SJSA1 (cell line): Measurements from ENCODE around the gene BCL2. TPM values are rescaled to one million over a fixed set of nuclear protein-coding genes. Genes with fewer than 3 reads are reported as not detected.

Source experiments
- DNase-seq, 2 experiments: peaks; one replicate each; pipeline ENCODE4 v3.0.0-alpha.2; 2015 to 2020; ENCODE audit warnings: low spot score in 2 of 2, low read depth in 1 of 2
- H3K27ac ChIP-seq: fragments of 250-450 bp; sonication (Bioruptor Pico); 2 replicates; pipeline ENCODE4 v1.5.1; 2020; ENCODE audit warnings: mild to moderate bottlenecking, moderate library complexity
- H3K27me3 ChIP-seq: fragments of 250-450 bp; sonication (Bioruptor Pico); replicated peaks from 2 replicates; pipeline ENCODE4 v1.5.1; 2020; ENCODE audit warnings: mild to moderate bottlenecking, moderate library complexity
- H3K36me3 ChIP-seq: fragments of 250-450 bp; sonication (Bioruptor Pico); 2 replicates; pipeline ENCODE4 v1.5.1; 2020; ENCODE audit warnings: mild to moderate bottlenecking
- H3K4me1 ChIP-seq: fragments of 250-450 bp; sonication (Bioruptor Pico); replicated peaks from 2 replicates; pipeline ENCODE4 v1.6.1; 2021; ENCODE audit warnings: mild to moderate bottlenecking
- H3K4me3 ChIP-seq: fragments of 250-450 bp; sonication (Bioruptor Pico); 2 replicates; pipeline ENCODE4 v1.5.1; 2020; ENCODE audit warnings: mild to moderate bottlenecking
- H3K9me3 ChIP-seq: fragments of 250-450 bp; sonication (Bioruptor Pico); replicated peaks from 2 replicates; pipeline ENCODE4 v1.5.1; 2020; ENCODE audit warnings: mild to moderate bottlenecking
- total RNA-seq: library from RNA; depleted of rRNA; stranded (reverse); fragments of >200 nt; shearing (Covaris generic); gene quantifications from 2 replicates; pipeline ENCODE4 v1.2.3, GENCODE V29; 2014

Gene BCL2
- total RNA-seq, 1 experiment from 2014 or later: 7.8 TPM

DNA sequence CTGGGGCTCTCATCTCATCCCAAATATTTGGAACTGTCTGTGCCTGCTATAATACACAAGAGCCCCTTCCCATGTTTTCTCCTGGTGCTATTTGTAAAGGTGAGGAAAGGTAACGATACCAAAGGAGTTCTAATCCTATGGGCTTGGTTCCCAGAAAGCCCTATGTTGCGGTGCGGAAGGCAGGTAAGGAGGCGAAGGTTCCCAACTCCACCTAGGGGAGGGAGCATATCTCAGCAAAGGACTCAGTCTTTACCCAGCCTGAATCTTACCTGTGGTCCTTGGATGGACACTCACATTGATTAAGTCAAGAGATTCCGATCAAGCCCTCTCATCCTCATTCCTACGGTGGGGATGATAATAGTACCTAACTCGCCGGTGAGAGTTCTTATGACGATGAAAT lies 140.1 kb downstream of the BCL2 start:
- DNase-seq: no peak
- no peaks in the 10 kb centered on the region for H3K4me1 ChIP-seq
- H3K27ac ChIP-seq: no peak overlapping the region
- no peaks in the 10 kb centered on the region for H3K36me3 ChIP-seq
- no peaks in the 10 kb centered on the region for H3K9me3 ChIP-seq
- no peak overlapping the region for H3K4me3 ChIP-seq
- H3K27me3 ChIP-seq: no peaks in the 10 kb centered on the region

- no peak for DNase-seq
- H3K4me3 ChIP-seq: no peak overlapping the region
- H3K27me3 ChIP-seq: no peaks in the 10 kb centered on the region
- no peaks in the 10 kb centered on the region for H3K4me1 ChIP-seq
- H3K27ac ChIP-seq: no peak overlapping the region
- H3K9me3 ChIP-seq: no peaks in the 10 kb centered on the region
- H3K36me3 ChIP-seq: no peaks in the 10 kb centered on the region
Observed at GRCh38 chr18:63178971-63179370, 140.6 kb downstream of the BCL2 start.

DNA sequence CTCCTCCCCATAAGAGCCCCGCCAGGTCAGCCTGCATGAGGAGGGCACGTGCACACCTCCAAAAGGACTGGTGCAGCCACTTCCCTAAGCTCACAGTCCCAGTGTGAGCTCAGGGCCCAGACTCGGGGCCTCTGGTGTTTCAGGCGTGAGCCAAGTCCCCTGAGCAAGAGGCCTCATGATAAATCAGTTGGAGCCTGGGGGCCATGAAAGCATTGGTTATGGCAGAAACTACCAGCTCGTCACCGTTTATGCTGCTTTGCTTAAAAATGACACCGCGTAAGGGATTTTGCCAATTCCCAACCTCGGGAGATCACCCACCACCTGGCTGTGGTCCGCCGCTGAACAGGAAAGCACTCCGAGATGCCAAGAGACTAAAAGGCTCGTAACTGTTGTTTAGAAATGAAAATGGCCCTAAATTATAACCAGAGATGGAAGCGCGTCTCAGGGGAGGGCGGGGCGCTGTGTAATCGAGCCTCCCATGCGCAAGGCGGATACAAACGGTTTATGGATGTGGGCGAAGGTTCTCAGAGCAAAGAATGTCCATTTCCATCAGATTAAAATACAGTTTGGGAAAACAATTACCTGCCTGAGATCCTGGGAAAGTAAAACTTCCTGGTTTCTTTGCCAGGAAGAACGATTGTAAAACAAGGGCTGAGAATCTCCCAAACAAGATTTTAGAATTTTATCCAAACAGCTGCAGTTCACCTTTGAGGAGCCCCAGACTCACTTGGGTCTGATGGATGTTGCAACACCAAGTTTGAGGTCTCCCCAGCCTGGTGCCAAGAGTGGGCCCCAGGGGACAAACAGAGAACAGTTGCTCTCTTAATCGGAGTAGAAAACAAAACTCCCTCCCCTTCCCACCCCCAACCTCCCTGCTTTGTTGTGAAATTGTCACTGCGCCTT lies 141.4 kb downstream of the BCL2 start:
- H3K9me3 ChIP-seq: no peaks in the 10 kb centered on the region
- DNase-seq: no peak
- H3K4me3 ChIP-seq: no peak overlapping the region
- H3K4me1 ChIP-seq: no peaks in the 10 kb centered on the region
- no peaks in the 10 kb centered on the region for H3K36me3 ChIP-seq
- H3K27ac ChIP-seq: no peak overlapping the region
- no peaks in the 10 kb centered on the region for H3K27me3 ChIP-seq

GRCh38 chr18:63177259-63177658 lies 142.3 kb downstream of the BCL2 start:
- DNase-seq: no peak
- no peaks in the 10 kb centered on the region for H3K9me3 ChIP-seq
- H3K27me3 ChIP-seq: no peaks in the 10 kb centered on the region
- no peaks in the 10 kb centered on the region for H3K4me1 ChIP-seq
- H3K27ac ChIP-seq: no peak overlapping the region
- H3K4me3 ChIP-seq: no peak overlapping the region
- no peaks in the 10 kb centered on the region for H3K36me3 ChIP-seq

DNA sequence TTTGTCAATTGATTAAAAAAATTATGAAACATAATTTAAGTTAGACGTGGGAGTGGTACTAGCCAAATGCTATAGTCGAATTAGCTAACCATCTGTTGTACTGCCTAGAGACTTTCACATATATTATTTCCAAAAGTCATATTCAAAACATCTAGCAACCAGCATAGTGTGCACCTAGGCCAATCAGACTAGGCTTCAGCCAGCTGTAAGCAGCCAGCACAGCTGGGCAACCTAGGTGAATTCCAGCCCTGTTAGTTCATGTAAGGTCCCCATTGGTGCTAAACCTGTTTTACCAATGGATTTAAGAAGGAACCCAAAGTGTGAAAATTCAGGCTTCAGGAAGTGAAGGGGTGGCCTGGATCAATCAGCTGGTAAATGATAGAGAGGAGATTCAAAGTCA lies 144.3 kb downstream of the BCL2 start:
- H3K27ac ChIP-seq: no peak overlapping the region
- no peaks in the 10 kb centered on the region for H3K27me3 ChIP-seq
- no peaks in the 10 kb centered on the region for H3K36me3 ChIP-seq
- H3K9me3 ChIP-seq: no peaks in the 10 kb centered on the region
- no peaks in the 10 kb centered on the region for H3K4me1 ChIP-seq
- DNase-seq: no peak
- no peak overlapping the region for H3K4me3 ChIP-seq

- DNase-seq: no peak
- no peaks in the 10 kb centered on the region for H3K36me3 ChIP-seq
- no peaks in the 10 kb centered on the region for H3K9me3 ChIP-seq
- no peak overlapping the region for H3K4me3 ChIP-seq
- H3K27me3 ChIP-seq: no peaks in the 10 kb centered on the region
- H3K27ac ChIP-seq: no peak overlapping the region
- H3K4me1 ChIP-seq: no peaks in the 10 kb centered on the region
Observed at GRCh38 chr18:63173983-63174382, 145.6 kb downstream of the BCL2 start.

- DNase-seq: no peak
- Histone ChIP-seq H3K4me1 (no peaks in the 10 kb centered on the region), H3K4me3 (no peak overlapping the region), H3K27me3 (no peaks in the 10 kb centered on the region), H3K36me3 (no peaks in the 10 kb centered on the region), H3K9me3 (no peaks in the 10 kb centered on the region), H3K27ac (no peak overlapping the region)
Observed at GRCh38 chr18:63169853-63170252, 149.7 kb downstream of the BCL2 start.

GRCh38 chr18:63168287-63168686 lies 151.3 kb downstream of the BCL2 start:
- H3K36me3 ChIP-seq: no peaks in the 10 kb centered on the region
- H3K9me3 ChIP-seq: no peaks in the 10 kb centered on the region
- no peak for DNase-seq
- H3K27ac ChIP-seq: no peak overlapping the region
- no peaks in the 10 kb centered on the region for H3K4me1 ChIP-seq
- H3K27me3 ChIP-seq: no peaks in the 10 kb centered on the region
- no peak overlapping the region for H3K4me3 ChIP-seq

DNA sequence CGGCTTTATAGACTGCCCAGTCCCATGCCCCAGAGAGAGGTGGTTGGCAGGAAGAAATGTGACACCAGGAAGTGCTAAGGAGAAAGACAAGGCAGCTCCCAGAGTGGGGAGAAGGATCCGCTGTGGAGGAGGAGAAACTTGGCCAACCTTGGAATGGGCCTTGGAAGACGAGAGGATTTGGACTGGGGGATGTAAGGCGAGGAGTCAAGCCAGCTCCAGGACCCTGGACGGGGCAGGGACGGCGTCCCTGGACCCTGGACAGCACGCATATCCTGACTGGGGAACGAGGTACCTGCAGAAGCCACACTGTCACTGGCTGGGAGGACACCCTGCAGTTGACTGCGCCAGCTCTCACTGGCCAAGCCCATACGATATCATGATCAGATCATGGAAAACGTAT lies 153.4 kb downstream of the BCL2 start:
- Histone ChIP-seq H3K9me3 (no peaks in the 10 kb centered on the region), H3K36me3 (no peaks in the 10 kb centered on the region), H3K4me3 (no peak overlapping the region), H3K27ac (no peak overlapping the region), H3K4me1 (peaks cover 16% of the 10 kb centered on the region), H3K27me3 (no peaks in the 10 kb centered on the region)
- no peak for DNase-seq

- Histone ChIP-seq H3K27ac (no peak overlapping the region), H3K27me3 (no peaks in the 10 kb centered on the region), H3K36me3 (no peaks in the 10 kb centered on the region), H3K9me3 (no peaks in the 10 kb centered on the region), H3K4me3 (no peak overlapping the region), H3K4me1 (peaks cover 24% of the 10 kb centered on the region)
- DNase-seq: no peak
Observed at GRCh38 chr18:63164396-63164795, 155.2 kb downstream of the BCL2 start.

- Histone ChIP-seq H3K27me3 (no peaks in the 10 kb centered on the region), H3K9me3 (no peaks in the 10 kb centered on the region), H3K4me3 (no peak overlapping the region), H3K4me1 (peaks cover 25% of the 10 kb centered on the region), H3K27ac (peak overlapping the region; percentile 50), H3K36me3 (no peaks in the 10 kb centered on the region)
- DNase-seq: no peak
Observed at GRCh38 chr18:63162271-63163014, 157.1 kb downstream of the BCL2 start.

DNA sequence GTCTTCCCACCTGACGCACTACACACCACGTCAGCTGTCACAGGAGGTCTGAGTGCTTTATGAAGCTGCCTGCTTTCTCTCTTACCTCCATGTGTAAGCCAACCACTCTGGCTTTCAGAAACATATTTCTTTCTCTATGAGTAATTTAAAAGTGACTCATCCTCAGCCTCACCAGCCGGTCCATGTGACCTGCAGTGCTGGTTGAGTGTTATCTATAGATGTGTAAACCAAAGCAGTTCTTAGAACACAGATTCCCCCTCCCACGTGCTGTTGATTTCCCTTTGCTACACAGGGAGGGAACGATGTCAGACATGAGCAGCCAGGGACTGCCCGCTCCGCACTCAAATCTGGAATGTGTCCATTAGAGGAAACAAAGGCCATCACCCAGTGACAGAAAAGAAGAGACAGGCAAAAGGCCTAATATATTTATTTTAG lies 157.8 kb downstream of the BCL2 start:
- no peaks in the 10 kb centered on the region for H3K27me3 ChIP-seq
- no peaks in the 10 kb centered on the region for H3K36me3 ChIP-seq
- no peaks in the 10 kb centered on the region for H3K9me3 ChIP-seq
- H3K4me1 ChIP-seq: peaks cover 32% of the 10 kb centered on the region
- DNase-seq: peak; percentile 74 to 85
- no peak overlapping the region for H3K4me3 ChIP-seq
- H3K27ac ChIP-seq: peak overlapping the region; percentile 50

- H3K36me3 ChIP-seq: no peaks in the 10 kb centered on the region
- no peaks in the 10 kb centered on the region for H3K9me3 ChIP-seq
- H3K27me3 ChIP-seq: no peaks in the 10 kb centered on the region
- peak in 1 of 2 experiments; percentile 38 for DNase-seq
- no peak overlapping the region for H3K4me3 ChIP-seq
- H3K4me1 ChIP-seq: peaks cover 38% of the 10 kb centered on the region
- peak overlapping the region; percentile 50 for H3K27ac ChIP-seq
Observed at GRCh38 chr18:63161032-63161760, 158.4 kb downstream of the BCL2 start.
